Measurements from ENCODE around the gene ANKRD23. TPM values are rescaled to one million over a fixed set of nuclear protein-coding genes. Genes with fewer than 3 reads are reported as not detected.
A peak's percentile ranks its signal among the peaks of the same experiment; 100 is the strongest.

Gene ANKRD23
- total RNA-seq, 1 experiment from 2014 or later = 3.5 TPM

GRCh38 chr2:96844405-96844808, 586 bp upstream of the ANKRD23 start:
- DNase-seq (ENCODE audit: low spot score) = no peak

DNA sequence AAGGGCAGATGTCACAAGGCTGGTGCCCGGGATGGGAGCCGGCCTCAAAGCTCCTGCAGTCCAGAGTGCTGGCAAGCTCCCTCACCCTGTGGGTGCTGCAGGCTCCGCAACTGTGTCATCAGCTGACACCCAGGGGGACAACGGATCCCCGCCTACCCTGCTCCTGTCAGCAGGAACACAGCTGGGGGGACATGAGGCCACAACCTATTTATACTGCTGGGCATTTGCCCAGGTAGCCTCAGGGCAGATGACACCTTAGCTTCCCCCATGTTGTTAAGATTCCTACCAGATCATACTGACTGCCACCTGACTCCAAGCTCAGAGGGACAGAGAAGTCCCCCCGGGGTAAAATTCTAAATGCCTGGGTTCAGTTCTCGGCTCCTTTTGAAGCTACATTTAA, 1.2 kb downstream of the ANKRD23 start:
- peak; percentile 54 for DNase-seq (ENCODE audit: low spot score)
- in situ Hi-C loops (cut with HindIII; ENCODE audit: low sequenced_read_pairs) = no loop called here

More at GRCh38 chr2:96844405-96844808, 586 bp upstream of the ANKRD23 start:
- in situ Hi-C loops (cut with HindIII; ENCODE audit: low sequenced_read_pairs) = no loop called here

- no peak for DNase-seq (ENCODE audit: low spot score)
Measured at GRCh38 chr2:96841701-96842495, 1.9 kb downstream of the ANKRD23 start.

GRCh38 chr2:96839875-96840850, 3.7 kb downstream of the ANKRD23 start:
- in situ Hi-C loops (cut with HindIII; ENCODE audit: low sequenced_read_pairs) = no loop called here
- no peak for DNase-seq (ENCODE audit: low spot score)

More at GRCh38 chr2:96841701-96842495, 1.9 kb downstream of the ANKRD23 start:
- in situ Hi-C loops (cut with HindIII; ENCODE audit: low sequenced_read_pairs) = no loop called here

DNA sequence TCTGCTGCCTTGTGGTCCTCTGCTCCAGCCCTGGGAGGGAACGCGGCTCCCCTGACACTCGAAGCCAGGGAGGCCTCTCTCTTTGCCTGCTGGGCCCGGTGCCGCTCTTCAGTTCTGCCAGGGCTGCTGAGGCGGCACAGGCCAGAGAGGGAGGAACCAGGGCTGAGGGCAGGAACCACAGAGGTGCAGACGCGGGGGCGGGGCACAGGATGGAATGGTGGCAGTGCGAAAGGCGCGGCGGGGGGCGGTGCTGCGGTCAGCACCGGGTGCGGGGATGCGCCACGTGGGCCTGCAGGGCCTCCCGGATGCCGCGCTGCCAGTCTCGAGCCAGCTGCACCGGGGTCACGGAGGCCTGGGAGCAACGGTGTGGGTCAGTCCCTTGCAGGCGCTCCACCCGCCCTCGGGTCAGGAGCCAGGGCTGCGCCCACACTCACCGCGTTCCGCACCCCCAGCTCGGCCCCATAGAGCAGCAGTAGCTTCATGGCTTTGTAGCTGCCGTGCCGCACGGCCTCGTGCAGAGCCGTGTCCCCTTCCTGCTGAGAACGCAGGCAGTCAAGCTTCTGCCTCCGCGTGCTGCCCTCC, 4.4 kb downstream of the ANKRD23 start:
- DNase-seq (ENCODE audit: low spot score) = no peak
- in situ Hi-C loops (cut with HindIII; ENCODE audit: low sequenced_read_pairs) = no loop called here

GRCh38 chr2:96838345-96839292, 5.2 kb downstream of the ANKRD23 start:
- in situ Hi-C loops (cut with HindIII; ENCODE audit: low sequenced_read_pairs) = no loop called here
- DNase-seq (ENCODE audit: low spot score) = no peak

- DNase-seq (ENCODE audit: low spot score) = no peak
- in situ Hi-C loops (cut with HindIII; ENCODE audit: low sequenced_read_pairs) = no loop called here
Measured at GRCh38 chr2:96837575-96837974, 6.2 kb downstream of the ANKRD23 start.

- no peak for DNase-seq (ENCODE audit: low spot score)
- in situ Hi-C loops (cut with HindIII; ENCODE audit: low sequenced_read_pairs) = no loop called here
Measured at GRCh38 chr2:96835830-96836229, 8.0 kb downstream of the ANKRD23 start.

DNA sequence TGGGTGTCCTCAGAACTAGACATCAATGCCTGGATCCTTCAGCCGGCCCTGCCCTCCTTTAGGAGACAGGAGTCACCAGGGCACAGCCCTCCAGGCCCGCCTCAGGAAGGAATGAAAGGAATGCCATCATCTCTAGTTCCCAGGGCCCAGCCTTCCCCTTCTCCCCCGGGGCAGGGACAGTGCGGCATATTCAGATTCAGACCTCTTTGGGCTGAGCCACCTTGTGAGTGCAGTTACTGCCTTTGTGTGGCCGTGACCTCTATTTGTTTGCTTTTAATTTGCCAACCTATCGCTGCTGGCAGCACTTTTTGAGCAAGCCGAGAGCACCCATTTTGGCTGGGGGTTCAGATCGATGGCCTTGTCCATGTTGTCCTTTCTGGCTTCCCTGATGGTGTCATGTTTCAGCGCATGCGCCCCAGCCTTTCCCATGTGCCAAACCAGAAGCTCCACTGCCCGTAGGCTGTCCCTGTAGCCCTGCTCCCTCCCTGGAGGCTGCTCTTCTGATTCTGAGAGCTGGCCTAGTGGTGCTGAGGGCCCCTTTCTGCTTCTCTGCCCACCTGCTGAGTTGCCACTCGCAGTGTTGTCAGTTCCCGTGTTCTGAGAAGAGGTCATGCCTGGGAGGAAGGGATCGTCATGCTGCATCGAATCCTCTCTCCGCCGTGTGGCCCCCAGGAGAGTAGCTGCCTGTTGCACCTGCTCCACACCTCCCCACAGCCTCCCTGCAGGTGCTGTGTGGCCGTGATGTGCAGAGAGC, 10.9 kb downstream of the ANKRD23 start:
- peak; percentile 70 for DNase-seq (ENCODE audit: low spot score)
- in situ Hi-C loops (cut with HindIII; ENCODE audit: low sequenced_read_pairs) = no loop called here

DNA sequence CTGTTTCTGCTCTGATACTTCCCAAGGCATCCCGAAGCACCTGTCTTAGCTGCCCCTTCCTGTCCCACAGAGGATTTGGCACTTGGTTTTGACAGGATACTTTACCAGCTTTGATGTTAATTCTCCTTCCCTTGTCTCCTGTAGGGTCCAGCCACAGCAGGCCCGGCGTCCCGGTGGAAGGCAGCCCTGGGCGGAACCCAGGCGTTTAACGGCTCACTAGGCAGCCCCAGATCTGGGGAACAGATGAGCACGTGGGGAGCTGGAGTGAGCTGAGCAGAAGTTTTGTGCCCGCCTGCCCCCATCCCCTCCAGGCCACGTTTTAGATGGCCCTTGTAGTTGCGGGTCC, 11.4 kb downstream of the ANKRD23 start:
- DNase-seq (ENCODE audit: low spot score) = peak; percentile 47
- in situ Hi-C loops (cut with HindIII; ENCODE audit: low sequenced_read_pairs) = no loop called here

DNA sequence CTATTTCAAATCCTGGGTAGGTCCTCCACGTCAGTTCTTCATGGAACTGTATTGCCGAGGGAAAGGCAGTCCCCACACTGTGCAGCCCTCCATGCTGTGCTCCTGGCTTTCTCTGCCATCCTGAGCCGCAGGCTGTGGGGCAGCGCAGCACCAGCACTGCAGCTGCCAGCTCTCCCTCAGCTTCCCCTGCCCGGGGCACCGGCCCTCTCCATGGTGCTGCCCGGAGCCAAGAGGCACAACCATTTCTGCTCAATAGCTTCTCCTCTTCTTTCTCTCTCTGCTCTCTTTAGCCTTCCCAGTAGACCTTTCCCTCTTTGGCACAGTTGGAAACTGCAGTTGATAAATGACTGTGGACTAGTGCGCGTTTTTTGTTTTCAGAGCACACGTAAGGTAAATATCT, 12.1 kb downstream of the ANKRD23 start:
- DNase-seq (ENCODE audit: low spot score) = peak; percentile 39
- in situ Hi-C loops (cut with HindIII; ENCODE audit: low sequenced_read_pairs) = no loop called here

DNA sequence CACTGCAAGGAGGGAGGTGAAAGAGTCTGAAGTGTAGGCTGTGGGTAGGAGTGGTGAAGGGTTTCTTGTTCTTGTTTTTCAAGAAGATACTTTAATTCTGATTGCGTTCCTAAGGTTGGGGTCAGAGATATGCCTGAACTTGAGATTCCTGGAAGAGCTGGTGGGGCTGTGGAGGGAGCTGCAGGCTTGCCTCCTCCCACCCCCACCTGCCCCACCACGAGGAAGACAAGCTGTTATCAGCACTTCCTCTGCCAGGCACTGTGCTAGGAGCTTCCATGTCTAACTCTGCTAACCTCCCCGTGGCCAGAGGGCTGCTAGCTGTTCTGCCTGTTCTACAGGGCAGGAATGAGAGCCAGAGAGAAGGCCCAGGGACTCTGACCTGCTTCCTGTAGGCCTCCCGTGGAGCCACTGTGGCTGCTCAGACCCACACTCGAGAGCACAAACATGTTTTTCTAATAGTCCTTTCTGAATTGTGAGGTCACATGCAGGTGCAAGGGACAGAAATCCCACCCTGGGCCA, 13.7 kb downstream of the ANKRD23 start:
- in situ Hi-C loops (cut with HindIII; ENCODE audit: low sequenced_read_pairs) = no loop called here
- DNase-seq (ENCODE audit: low spot score) = peak; percentile 54

- DNase-seq (ENCODE audit: low spot score) = no peak
- in situ Hi-C loops (cut with HindIII; ENCODE audit: low sequenced_read_pairs) = no loop called here
Measured at GRCh38 chr2:96828874-96829273, 14.9 kb downstream of the ANKRD23 start.

DNA sequence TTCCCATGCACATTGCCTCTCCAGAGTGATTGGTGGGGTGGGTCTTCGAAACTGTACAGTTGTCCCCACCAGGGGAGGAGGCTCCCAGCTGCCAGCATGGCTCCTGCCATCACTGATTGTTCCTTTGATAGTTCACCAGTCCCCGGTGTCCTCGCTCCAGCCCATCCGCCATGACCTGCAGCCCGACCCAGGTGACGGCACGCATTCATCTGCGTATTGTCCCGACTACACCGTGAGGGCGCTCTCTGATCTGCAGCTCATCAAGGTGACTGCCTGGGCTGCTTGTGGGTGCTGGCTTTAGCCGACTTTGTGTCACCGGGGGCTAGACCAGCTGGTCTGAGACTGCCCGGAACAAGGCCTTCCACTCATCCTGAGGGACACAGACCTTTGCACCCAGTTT, 15.4 kb downstream of the ANKRD23 start:
- DNase-seq (ENCODE audit: low spot score) = no peak
- in situ Hi-C loops (cut with HindIII; ENCODE audit: low sequenced_read_pairs) = no loop called here

GRCh38 chr2:96826546-96827278, 17.1 kb downstream of the ANKRD23 start:
- DNase-seq (ENCODE audit: low spot score) = no peak
- in situ Hi-C loops (cut with HindIII; ENCODE audit: low sequenced_read_pairs) = no loop called here

- no peak for DNase-seq (ENCODE audit: low spot score)
- in situ Hi-C loops (cut with HindIII; ENCODE audit: low sequenced_read_pairs) = no loop called here
Measured at GRCh38 chr2:96825057-96825456, 18.8 kb downstream of the ANKRD23 start.

Data from G401 (cell line).